K562 (cell line): ENCODE measurements around the gene SSH3. TPM values are rescaled to one million over a fixed set of nuclear protein-coding genes. Genes with fewer than 3 reads are reported as not detected.
A peak's percentile ranks its signal among the peaks of the same experiment; 100 is the strongest.

Source experiments
- CCNT2 ChIP-seq: IDR thresholded peaks from 2 replicates; pipeline ENCODE4 v1.6.1; 2011; ENCODE audit warnings: borderline replicate concordance, low read depth, mild to moderate bottlenecking, moderate library complexity, mixed read lengths, low read length; ENCODE audit not compliant: insufficient read length; ENCODE audit errors: extremely low read depth
- CREB3 ChIP-seq: fragments of 450-650 bp; conservative IDR thresholded peaks from 2 replicates; pipeline ENCODE4 v1.6.1; 2016; ENCODE audit warnings: missing genetic modification characterization, low read depth, mild to moderate bottlenecking, missing compliant biosample characterization, moderate library complexity
- FOXP1 ChIP-seq: sonication (generic); formaldehyde crosslinking; IDR thresholded peaks from 2 replicates; pipeline ENCODE4 v1.8.0; 2022; ENCODE audit warnings: mild to moderate bottlenecking, missing genetic modification reagents
- GABPB1 ChIP-seq: sonication (generic); formaldehyde crosslinking; IDR thresholded peaks from 2 replicates; pipeline ENCODE4 v1.8.0; 2022; ENCODE audit warnings: mild to moderate bottlenecking, missing genetic modification reagents
- HMGN3 ChIP-seq: IDR thresholded peaks from 2 replicates; pipeline ENCODE4 v1.6.1; 2011; ENCODE audit warnings: borderline replicate concordance, low read depth, mild to moderate bottlenecking, mixed read lengths, low read length; ENCODE audit not compliant: insufficient read length; ENCODE audit errors: extremely low read depth
- HSF4 ChIP-seq: fragments of 250-450 bp; sonication (Bioruptor Pico); IDR thresholded peaks from 2 replicates; pipeline ENCODE4 v2.1.2; 2022; ENCODE audit warnings: mild to moderate bottlenecking, moderate library complexity, borderline replicate concordance
- KDM2B ChIP-seq: fragments of 250-450 bp; sonication (Bioruptor Pico); IDR thresholded peaks from 2 replicates; pipeline ENCODE4 v1.8.0; 2021; ENCODE audit warnings: mild to moderate bottlenecking, moderate library complexity
- NR2C2 ChIP-seq, 2 experiments: fragments of 200-800 bp in 1 of 2; sonication (Bioruptor generic) in 1 of 2; sonication (generic) in 1 of 2; formaldehyde crosslinking in 1 of 2; IDR thresholded peaks; 2 replicates each; pipeline versions ENCODE4 v1.6.1 to v1.8.0; 2016 to 2022; ENCODE audit warnings: mild to moderate bottlenecking in 1 of 2, missing compliant biosample characterization in 1 of 2, missing genetic modification characterization in 1 of 2, missing genetic modification reagents in 1 of 2
- PCBP2 ChIP-seq: fragments of 200-400 bp; formaldehyde crosslinking; IDR thresholded peaks from 2 replicates; pipeline ENCODE4 v1.6.1; 2018; ENCODE audit warnings: low read length, low read depth, mild to moderate bottlenecking, moderate library complexity; ENCODE audit not compliant: poor library complexity, severe bottlenecking
- RBM39 ChIP-seq: fragments of 200-400 bp; formaldehyde crosslinking; optimal IDR thresholded peaks from 2 replicates; pipeline ENCODE3; 2018; ENCODE audit warnings: low read depth, low read length
- TRIM25 ChIP-seq: fragments of 450-650 bp; IDR thresholded peaks from 2 replicates; pipeline ENCODE4 v1.7.0; 2016; ENCODE audit warnings: borderline replicate concordance
- TSHZ1 ChIP-seq: fragments of 250-450 bp; sonication (Bioruptor Pico); IDR thresholded peaks from 2 replicates; pipeline ENCODE4 v1.4.0; 2020; ENCODE audit warnings: mild to moderate bottlenecking, moderate library complexity
- ZNF124 ChIP-seq: sonication (generic); formaldehyde crosslinking; IDR thresholded peaks from 2 replicates; pipeline ENCODE4 v1.8.1; 2022; ENCODE audit warnings: missing genetic modification reagents
- ZNF41 ChIP-seq: fragments of 250-450 bp; sonication (Bioruptor Pico); conservative IDR thresholded peaks from 2 replicates; pipeline ENCODE4 v1.4.0; 2020; ENCODE audit warnings: mild to moderate bottlenecking
- ZNF512 ChIP-seq: IDR thresholded peaks from 2 replicates; pipeline ENCODE4 v1.6.1; 2016; ENCODE audit warnings: missing genetic modification characterization, missing compliant biosample characterization
- polyA plus RNA-seq, 8 experiments: library from polyadenylated mRNA; depleted of rRNA in 4 of 8; stranded (reverse) in 5 of 8; unstranded in 3 of 8; fragments of >200 nt; fragmentation: Nextera tagmentation in 2 of 8; fragmentation: Illumina TruSeq in 1 of 8; extraction: Ambion mirVana in 2 of 8; extraction: Trizol in 1 of 8; gene quantifications; 2 replicates each; pipeline versions ENCODE4 v1.2.1 to v1.2.3, GENCODE V29; 2011 to 2014; ENCODE audit warnings: inconsistent platforms in 1 of 8, missing spikeins in 1 of 8
- total RNA-seq, 7 experiments: library from RNA; depleted of rRNA in 6 of 7; stranded (reverse); fragments of >200 nt in 6 of 7; fragmentation: Illumina TruSeq in 2 of 7; extraction: Trizol in 2 of 7; gene quantifications; 2 replicates each; pipeline versions ENCODE4 v1.2.1 to v1.2.3, GENCODE V29; 2011 to 2021; ENCODE audit warnings: low replicate concordance in 1 of 7

The SSH3 gene
- total and polyA plus RNA-seq, 9 of the 15 experiments (the other 6 are each of a cell fraction or from before 2014, with no cell fraction given): 0.07 to 1.0 (median 0.24) TPM; not detected in 3

- TF ChIP-seq CCNT2: peak; percentile 95
- TF ChIP-seq ZNF512 (tag): no peak
- TF ChIP-seq HMGN3: peak; percentile 82
- TF ChIP-seq KDM2B (CRISPR knock-in tag): no peak
- TF ChIP-seq RBM39: no peak
- TF ChIP-seq GABPB1: no peak
- no peak for TF ChIP-seq HSF4 (CRISPR knock-in tag)
- no peak for TF ChIP-seq NR2C2 (CRISPR knock-in tag; IDR thresholded peaks at IDR 0.05)
- no peak for TF ChIP-seq NR2C2 (tag; IDR thresholded peaks at IDR 0.05)
- 0 out of 2 replicates have a peak, but pooled peaks have one; percentile 64 for TF ChIP-seq TSHZ1 (CRISPR knock-in tag)
- no peak for TF ChIP-seq TRIM25
- 0 out of 2 replicates have a peak, but pooled peaks have one; percentile 35 for TF ChIP-seq FOXP1
- TF ChIP-seq PCBP2: no peak
- peak; percentile 75 for TF ChIP-seq CREB3 (tag)
- no peak for TF ChIP-seq ZNF124 (CRISPR knock-in tag)
- TF ChIP-seq ZNF41 (CRISPR knock-in tag): 0 out of 2 replicates have a peak, but pooled peaks have one; percentile 54
These were observed 44.8 kb downstream of the SSH3 start (continued) for GRCh38 chr11:67347964-67348749.
